Mesenchymal stem cell (in vitro differentiated cells and primary cell): ENCODE results near the gene NLK.

ENCODE experiments used
- DNase-seq: peaks from one replicate; pipeline ENCODE4 v3.0.0-alpha.2; 2013
- H2AFZ ChIP-seq: one replicate; pipeline ENCODE4 v1.6.1; 2013; ENCODE audit warnings: low read depth, mild to moderate bottlenecking, control low read depth, inconsistent platforms, low read length, moderate library complexity
- H2AK5ac ChIP-seq: 2 replicates; pipeline ENCODE4 v1.6.1; 2013; ENCODE audit warnings: low read length, moderate library complexity, mild to moderate bottlenecking, inconsistent platforms; ENCODE audit not compliant: severe bottlenecking
- H2BK120ac ChIP-seq: one replicate; pipeline ENCODE4 v1.6.1; 2013; ENCODE audit warnings: low read depth, mild to moderate bottlenecking, inconsistent platforms, low read length, moderate library complexity
- H2BK12ac ChIP-seq, 2 experiments: one replicate each; pipeline ENCODE4 v1.6.1; 2013; ENCODE audit warnings: inconsistent platforms in 2 of 2, low read length in 2 of 2, mild to moderate bottlenecking in 2 of 2, moderate library complexity in 2 of 2, control low read depth in 1 of 2
- H2BK15ac ChIP-seq: one replicate; pipeline ENCODE4 v1.6.1; 2013; ENCODE audit warnings: mild to moderate bottlenecking, low read depth, inconsistent platforms; ENCODE audit not compliant: poor library complexity, severe bottlenecking
- H2BK5ac ChIP-seq: 2 replicates; pipeline ENCODE4 v1.6.1; 2013; ENCODE audit warnings: low read depth, mild to moderate bottlenecking, low read length, control low read depth, inconsistent platforms; ENCODE audit not compliant: poor library complexity, severe bottlenecking
- H3K14ac ChIP-seq, 2 experiments: one replicate each; pipeline ENCODE4 v1.6.1; 2013; ENCODE audit warnings: inconsistent platforms in 2 of 2, low read length in 2 of 2, control low read depth in 1 of 2, mild to moderate bottlenecking in 1 of 2, moderate library complexity in 1 of 2
- H3K18ac ChIP-seq, 2 experiments: one replicate each; pipeline ENCODE4 v1.6.1; 2013; ENCODE audit warnings: inconsistent platforms in 2 of 2, low read length in 2 of 2, control low read depth in 1 of 2, low read depth in 1 of 2, mild to moderate bottlenecking in 1 of 2
- H3K23ac ChIP-seq, 2 experiments: one replicate each; pipeline ENCODE4 v1.6.1; 2013; ENCODE audit warnings: inconsistent platforms in 2 of 2, low read length in 2 of 2, mild to moderate bottlenecking in 2 of 2, moderate library complexity in 2 of 2, control low read depth in 1 of 2
- H3K27ac ChIP-seq: 2 replicates; pipeline ENCODE4 v1.5.1; 2013; ENCODE audit warnings: mild to moderate bottlenecking, moderate library complexity, low read length, control low read depth, inconsistent platforms; ENCODE audit not compliant: poor library complexity, severe bottlenecking
- H3K27me3 ChIP-seq, 2 experiments: 2 replicates each; pipeline versions ENCODE4 v1.6.1 to v1.7.0; 2013; ENCODE audit warnings: low read length in 2 of 2, mild to moderate bottlenecking in 2 of 2, moderate library complexity in 2 of 2, control low read depth in 1 of 2, inconsistent platforms in 1 of 2; ENCODE audit not compliant: control insufficient read depth in 1 of 2, insufficient read depth in 1 of 2
- H3K36me3 ChIP-seq, 2 experiments: 2 replicates each; pipeline versions ENCODE4 v1.6.1 to v1.7.0; 2013; ENCODE audit warnings: low read length in 2 of 2, control low read depth in 1 of 2, inconsistent platforms in 1 of 2, low read depth in 1 of 2, mild to moderate bottlenecking in 1 of 2; ENCODE audit not compliant: insufficient read depth in 2 of 2, control insufficient read depth in 1 of 2
- H3K4ac ChIP-seq, 2 experiments: one replicate each; pipeline ENCODE4 v1.6.1; 2013; ENCODE audit warnings: inconsistent platforms in 2 of 2, low read length in 2 of 2, mild to moderate bottlenecking in 2 of 2, moderate library complexity in 2 of 2, control low read depth in 1 of 2, low read depth in 1 of 2
- H3K4me1 ChIP-seq: 2 replicates; pipeline ENCODE4 v1.6.1; 2013; ENCODE audit warnings: low read depth, low read length, control low read depth; ENCODE audit not compliant: control insufficient read depth, insufficient read depth
- H3K4me2 ChIP-seq: 2 replicates; pipeline ENCODE4 v1.6.1; 2013; ENCODE audit warnings: low read length, mild to moderate bottlenecking, inconsistent platforms; ENCODE audit not compliant: poor library complexity, severe bottlenecking
- H3K4me3 ChIP-seq, 2 experiments: 2 replicates each; pipeline versions ENCODE4 v1.5.1 to v1.7.0; 2013; ENCODE audit warnings: low read length in 2 of 2, mild to moderate bottlenecking in 2 of 2, control low read depth in 1 of 2, low read depth in 1 of 2; ENCODE audit not compliant: insufficient read depth in 1 of 2
- H3K79me1 ChIP-seq: replicated peaks from 2 replicates; pipeline ENCODE4 v1.6.1; 2013; ENCODE audit warnings: mild to moderate bottlenecking, control low read depth, low read length, inconsistent platforms; ENCODE audit not compliant: poor library complexity, severe bottlenecking
- H3K9ac ChIP-seq: 2 replicates; pipeline ENCODE4 v1.7.0; 2013; ENCODE audit warnings: mild to moderate bottlenecking, low read length, moderate library complexity
- H3K9me3 ChIP-seq: 2 replicates; pipeline ENCODE4 v1.7.0; 2013; ENCODE audit warnings: mild to moderate bottlenecking, low read length; ENCODE audit not compliant: control insufficient read depth
- H4K8ac ChIP-seq: one replicate; pipeline ENCODE4 v1.6.1; 2013; ENCODE audit warnings: inconsistent platforms, mild to moderate bottlenecking, low read length, moderate library complexity
- H4K91ac ChIP-seq: one replicate; pipeline ENCODE4 v1.6.1; 2013; ENCODE audit warnings: mild to moderate bottlenecking, low read length, inconsistent platforms
- WGBS: methylation state at CpG from one replicate; pipeline ENCODE4 v1.1.7; 2013; ENCODE audit warnings: mixed read lengths; 5-methylcytosine and 5-hydroxymethylcytosine counted together

Gene NLK

GRCh38 chr17:28159924-28160323, 117.4 kb downstream of the NLK start:
- Histone ChIP-seq H3K9ac (no peak overlapping the region), H3K36me3 (peaks cover 3 to 10% of the 10 kb centered on the region in 2 experiments), H3K18ac (no peak overlapping the region), H3K23ac (no peak overlapping the region), H2AFZ (no peak overlapping the region), H3K4me2 (no peak overlapping the region), H2BK120ac (no peak overlapping the region), H3K14ac (no peak overlapping the region), H3K4me1 (no peaks in the 10 kb centered on the region), H4K91ac (no peak overlapping the region), H2BK12ac (no peak overlapping the region), H3K27ac (no peak overlapping the region), H3K9me3 (no peaks in the 10 kb centered on the region), H3K27me3 (no peaks in the 10 kb centered on the region), H3K4me3 (no peak overlapping the region), H2BK15ac (no peak overlapping the region), H2AK5ac (no peak overlapping the region), H3K4ac (no peak overlapping the region), H4K8ac (no peak overlapping the region), H2BK5ac (no peak overlapping the region), H3K79me1 (peaks cover 2% of the 10 kb centered on the region)
- 99% methylated on average over 5 of the region's 5 CpGs for WGBS
- no peak for DNase-seq

GRCh38 chr17:28160610-28161009, 118.1 kb downstream of the NLK start:
- no peak overlapping the region for H3K14ac ChIP-seq
- no peak overlapping the region for H2AK5ac ChIP-seq
- no peak overlapping the region for H4K8ac ChIP-seq
- H3K4me1 ChIP-seq: no peaks in the 10 kb centered on the region
- peak; percentile 20 for DNase-seq
- H3K9ac ChIP-seq: no peak overlapping the region
- H2BK15ac ChIP-seq: no peak overlapping the region
- H2AFZ ChIP-seq: no peak overlapping the region
- H3K4me2 ChIP-seq: no peak overlapping the region
- no peaks in the 10 kb centered on the region for H3K27me3 ChIP-seq
- H3K36me3 ChIP-seq: peaks cover 3 to 15% of the 10 kb centered on the region in 2 experiments
- no peak overlapping the region for H3K23ac ChIP-seq
- H2BK5ac ChIP-seq: no peak overlapping the region
- no peak overlapping the region for H4K91ac ChIP-seq
- no peak overlapping the region for H3K4ac ChIP-seq
- peaks cover 2% of the 10 kb centered on the region for H3K79me1 ChIP-seq
- WGBS: 79% methylated on average over 2 of the region's 2 CpGs
- H2BK120ac ChIP-seq: no peak overlapping the region
- H3K4me3 ChIP-seq: no peak overlapping the region
- H3K18ac ChIP-seq: no peak overlapping the region
- no peak overlapping the region for H2BK12ac ChIP-seq
- H3K27ac ChIP-seq: no peak overlapping the region
- H3K9me3 ChIP-seq: no peaks in the 10 kb centered on the region

GRCh38 chr17:28161311-28161710, 118.8 kb downstream of the NLK start:
- H2BK120ac ChIP-seq: no peak overlapping the region
- H3K9me3 ChIP-seq: no peaks in the 10 kb centered on the region
- no peaks in the 10 kb centered on the region for H3K4me1 ChIP-seq
- H2BK5ac ChIP-seq: no peak overlapping the region
- 98% methylated on average over 3 of the region's 4 CpGs for WGBS
- no peak overlapping the region for H3K18ac ChIP-seq
- H3K27me3 ChIP-seq: no peaks in the 10 kb centered on the region
- no peak overlapping the region for H3K14ac ChIP-seq
- no peak overlapping the region for H2AFZ ChIP-seq
- H2BK12ac ChIP-seq: no peak overlapping the region
- no peak overlapping the region for H3K4me2 ChIP-seq
- H3K23ac ChIP-seq: no peak overlapping the region
- H3K36me3 ChIP-seq: peaks cover 3 to 16% of the 10 kb centered on the region in 2 experiments
- H3K4me3 ChIP-seq: no peak overlapping the region
- H4K8ac ChIP-seq: no peak overlapping the region
- H4K91ac ChIP-seq: no peak overlapping the region
- no peak overlapping the region for H2BK15ac ChIP-seq
- no peak overlapping the region for H2AK5ac ChIP-seq
- no peak for DNase-seq
- peaks cover 2% of the 10 kb centered on the region for H3K79me1 ChIP-seq
- H3K27ac ChIP-seq: no peak overlapping the region
- H3K9ac ChIP-seq: no peak overlapping the region
- H3K4ac ChIP-seq: no peak overlapping the region

GRCh38 chr17:28166478-28166877, 124.0 kb downstream of the NLK start:
- Histone ChIP-seq H3K4me3 (no peak overlapping the region), H2AFZ (no peak overlapping the region), H3K4me1 (no peaks in the 10 kb centered on the region), H2BK12ac (no peak overlapping the region), H3K4me2 (no peak overlapping the region), H4K8ac (no peak overlapping the region), H2BK5ac (no peak overlapping the region), H2BK120ac (no peak overlapping the region), H3K27ac (no peak overlapping the region), H3K9me3 (no peaks in the 10 kb centered on the region), H3K14ac (no peak overlapping the region), H3K23ac (no peak overlapping the region), H3K4ac (no peak overlapping the region), H3K9ac (no peak overlapping the region), H3K18ac (no peak overlapping the region), H2BK15ac (no peak overlapping the region), H3K36me3 (peaks cover 8 to 44% of the 10 kb centered on the region in 2 experiments), H3K27me3 (no peaks in the 10 kb centered on the region), H2AK5ac (no peak overlapping the region), H4K91ac (no peak overlapping the region), H3K79me1 (peaks cover 2% of the 10 kb centered on the region)
- DNase-seq: no peak
- no CpG with 5 or more reads among the region's 2 CpGs for WGBS
